ENCODE measurements around the gene TRABD.

The TRABD gene

DNA sequence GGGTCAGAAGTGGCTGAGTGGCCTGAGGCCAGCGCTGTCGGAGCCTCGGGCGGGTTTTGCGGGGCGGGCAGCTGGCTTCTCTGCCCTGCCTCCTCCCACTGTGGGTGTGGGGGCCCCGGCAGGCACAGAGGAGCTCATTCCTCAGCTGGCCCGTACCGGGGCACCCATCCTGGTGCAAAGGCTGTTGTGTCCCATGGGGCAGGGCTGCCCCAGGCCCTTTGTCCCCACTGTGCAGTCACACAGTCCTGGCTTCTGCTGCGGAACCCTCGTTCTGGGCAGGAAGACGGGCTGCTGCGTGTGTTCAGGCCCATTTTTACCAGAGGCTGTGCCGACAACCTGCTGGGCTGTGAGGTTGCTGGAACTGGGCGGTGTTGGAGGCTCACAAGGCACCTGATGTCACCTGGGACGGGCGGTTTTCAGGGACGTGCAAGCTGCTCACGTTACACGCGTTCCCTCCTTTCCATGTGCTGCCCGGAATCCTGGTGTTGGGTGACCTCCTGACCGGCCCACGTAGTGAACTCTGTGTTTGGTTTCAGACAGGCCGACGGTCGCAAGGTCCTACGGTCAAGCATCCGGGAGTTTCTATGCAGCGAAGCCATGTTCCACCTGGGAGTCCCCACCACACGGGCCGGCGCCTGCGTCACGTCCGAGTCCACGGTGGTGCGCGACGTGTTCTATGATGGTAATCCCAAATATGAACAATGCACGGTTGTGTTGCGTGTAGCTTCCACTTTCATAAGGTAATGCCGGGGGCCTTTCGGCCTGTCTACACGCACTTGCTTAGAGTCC, 20.3 kb downstream of the TRABD start:
- no peak for DNase-seq

DNA sequence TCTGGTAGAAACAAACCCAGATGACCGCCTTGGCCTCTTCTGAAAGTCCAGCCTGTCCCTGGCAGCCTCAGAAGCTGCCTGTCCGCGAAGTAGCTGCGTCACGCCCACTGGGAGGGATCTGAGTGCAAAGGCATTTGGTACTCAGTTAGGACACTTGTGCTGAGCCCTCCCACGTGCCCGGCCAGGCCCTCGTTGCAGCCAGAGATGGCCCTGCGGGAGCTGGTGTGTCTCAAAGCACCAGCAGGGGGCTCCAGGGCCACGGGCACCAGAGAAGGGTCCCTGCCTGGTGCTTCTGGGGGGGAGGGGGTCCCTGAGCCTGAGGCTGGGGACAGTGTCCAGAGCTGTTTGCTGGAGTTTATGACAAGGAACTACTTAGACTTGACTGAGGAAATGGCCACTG, 20.9 kb downstream of the TRABD start:
- DNase-seq: no peak

DNA sequence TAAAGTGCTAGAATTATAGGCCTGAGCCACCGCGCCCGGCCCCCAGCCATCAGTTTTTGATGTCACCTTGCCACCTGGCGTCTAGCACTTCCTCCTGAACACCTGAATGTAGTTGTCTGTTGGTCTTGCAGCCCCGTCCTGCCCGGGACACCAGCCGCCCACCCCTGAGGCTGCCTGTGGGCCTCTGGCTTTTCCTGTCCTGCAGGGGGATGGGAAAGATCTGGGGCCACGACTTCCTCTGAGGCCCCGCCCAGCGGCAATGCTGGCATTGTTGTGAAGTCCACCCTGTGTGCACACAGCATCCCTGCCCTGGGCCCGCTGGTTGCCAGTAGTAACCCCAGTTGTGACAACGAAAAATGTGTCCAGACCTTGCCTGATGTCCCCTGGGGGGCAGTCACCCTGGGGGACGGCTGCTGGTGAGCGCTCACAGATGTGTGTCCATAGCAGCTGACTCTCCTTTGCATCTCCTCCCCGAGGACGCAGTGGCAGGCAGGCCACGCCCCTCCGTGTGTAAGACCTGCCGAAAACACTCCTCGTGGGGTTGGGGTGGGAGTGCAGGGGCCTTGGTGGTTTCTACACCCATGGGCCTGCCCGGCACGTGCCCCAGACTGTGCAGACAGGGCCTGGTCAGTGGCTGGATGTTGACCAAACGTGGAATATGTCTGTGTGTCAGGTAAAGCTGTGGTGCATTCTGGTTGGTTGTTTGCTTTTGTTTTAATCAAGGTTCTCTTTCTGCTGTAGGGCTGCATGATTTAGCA, 21.8 kb downstream of the TRABD start:
- DNase-seq: no peak

GRCh38 chr22:50208430-50208938, 22.8 kb downstream of the TRABD start:
- no peak for DNase-seq

DNA sequence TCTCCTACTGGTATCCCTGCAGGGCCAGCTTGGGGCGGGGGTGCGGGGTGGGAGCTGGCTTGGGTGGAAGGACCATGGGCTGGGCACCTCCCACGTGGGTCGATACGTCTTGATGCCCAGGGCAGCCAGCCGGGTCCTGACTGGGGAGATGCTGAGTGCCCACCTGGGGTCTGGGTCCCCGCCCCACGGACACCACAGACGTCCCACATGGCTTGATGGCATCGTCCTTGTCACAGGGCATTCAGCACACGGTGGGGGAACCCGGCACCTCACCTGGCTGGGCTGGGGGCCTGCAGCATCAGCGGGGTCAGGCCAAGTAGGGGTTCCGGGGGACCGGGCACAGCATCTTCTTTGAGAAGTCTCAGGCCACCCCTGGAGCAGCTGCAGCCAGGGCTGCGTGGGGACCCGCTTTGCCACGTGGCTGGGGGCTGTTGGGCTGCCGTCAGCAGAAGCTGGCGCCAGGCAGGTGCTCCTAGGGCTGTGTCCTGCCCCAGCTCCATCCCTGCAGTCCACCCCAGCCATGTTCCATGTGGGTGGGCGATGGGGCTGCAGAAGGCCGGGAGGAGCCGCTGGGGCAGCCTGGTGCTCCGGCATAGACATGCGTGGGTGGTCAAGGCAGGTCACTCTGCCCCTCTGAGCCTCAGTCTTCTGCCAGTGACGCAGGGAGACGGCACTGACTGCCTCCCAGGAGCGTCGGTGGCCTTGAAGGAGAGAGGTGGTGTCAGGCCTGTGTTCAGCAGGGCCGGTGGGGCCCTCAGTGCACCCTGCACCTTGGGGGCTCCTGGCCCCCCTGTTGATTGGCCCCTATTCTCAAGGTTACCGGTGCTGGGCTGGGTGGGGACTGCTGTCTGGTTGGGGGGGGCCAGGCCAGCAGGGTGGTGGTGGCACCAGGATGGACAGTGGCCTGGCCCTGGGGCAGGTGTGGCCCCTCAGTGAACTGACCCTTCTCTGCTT, 23.5 kb downstream of the TRABD start:
- no peak for DNase-seq

GRCh38 chr22:50209893-50210292, 24.2 kb downstream of the TRABD start:
- no peak for DNase-seq

GRCh38 chr22:50210378-50211139, 24.8 kb downstream of the TRABD start:
- no peak for DNase-seq

GRCh38 chr22:50211147-50211546, 25.4 kb downstream of the TRABD start:
- no peak for DNase-seq

- DNase-seq: no peak
These were observed 27.6 kb downstream of the TRABD start for GRCh38 chr22:50213263-50213662.

- no peak for DNase-seq
These were observed 29.8 kb downstream of the TRABD start for GRCh38 chr22:50215297-50216054.

DNA sequence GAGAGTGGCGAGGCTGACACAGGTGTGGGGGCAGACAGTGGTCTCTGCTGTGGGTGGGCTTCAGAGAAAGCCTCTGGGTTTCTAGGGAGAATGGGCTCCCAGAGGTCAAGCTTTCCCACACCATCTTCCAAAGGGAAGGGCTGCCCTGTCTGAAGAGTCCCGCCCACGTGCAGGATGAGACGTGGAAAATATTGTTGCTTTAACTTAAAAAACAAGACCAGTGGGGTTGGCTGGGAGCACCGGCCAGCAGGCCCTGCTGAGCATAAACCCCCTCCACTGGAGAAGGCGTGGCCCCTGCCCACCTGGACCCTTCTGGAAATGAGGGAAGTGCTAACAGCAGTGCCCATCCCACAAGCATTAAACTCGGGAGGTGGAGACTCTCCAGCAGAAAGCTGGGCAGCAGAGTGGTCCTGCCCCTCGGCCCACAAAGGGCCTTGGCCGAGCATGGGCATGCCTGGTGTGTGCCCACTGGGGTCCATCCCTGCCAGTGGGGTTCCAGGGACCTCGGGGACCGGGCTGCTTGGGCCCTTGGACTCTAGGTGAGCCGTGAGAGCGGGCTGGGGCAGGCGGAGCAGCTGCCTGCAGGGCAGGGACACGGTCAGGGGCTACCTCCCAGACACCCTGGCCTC, 30.5 kb downstream of the TRABD start:
- no peak for DNase-seq

DNA sequence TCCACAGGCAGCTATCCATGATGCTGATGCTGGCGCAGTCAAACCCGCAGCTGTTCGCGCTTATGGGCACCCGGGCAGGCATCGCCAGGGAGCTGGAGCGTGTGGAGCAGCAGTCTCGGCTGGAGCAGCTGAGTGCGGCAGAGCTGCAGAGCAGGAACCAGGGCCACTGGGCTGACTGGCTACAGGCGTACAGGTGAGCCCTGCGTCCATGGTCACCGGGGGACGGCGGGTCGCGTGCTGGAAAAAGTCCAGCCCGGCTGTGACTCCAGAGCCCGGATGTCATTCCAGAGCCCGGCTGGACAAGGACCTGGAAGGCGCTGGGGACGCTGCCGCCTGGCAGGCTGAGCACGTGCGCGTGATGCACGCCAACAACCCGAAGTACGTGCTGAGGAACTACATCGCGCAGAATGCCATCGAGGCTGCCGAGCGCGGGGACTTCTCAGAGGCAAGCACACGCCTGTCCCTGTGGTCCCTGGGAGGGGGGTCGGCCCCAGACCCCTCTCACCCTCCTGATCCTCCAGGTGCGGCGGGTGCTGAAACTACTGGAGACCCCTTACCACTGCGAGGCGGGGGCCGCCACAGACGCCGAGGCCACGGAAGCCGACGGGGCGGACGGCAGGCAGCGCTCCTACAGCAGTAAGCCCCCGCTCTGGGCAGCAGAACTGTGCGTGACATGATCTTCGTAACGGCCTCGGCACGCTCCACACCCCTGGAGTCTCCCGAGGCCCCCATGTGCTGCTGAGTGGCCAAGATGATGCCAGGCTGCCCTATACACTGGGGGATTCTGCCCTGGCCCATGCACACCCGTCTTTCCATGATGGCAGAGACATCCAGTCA, 31.2 kb downstream of the TRABD start:
- no peak for DNase-seq

GRCh38 chr22:50217543-50218152, 31.9 kb downstream of the TRABD start:
- DNase-seq: no peak

DNA sequence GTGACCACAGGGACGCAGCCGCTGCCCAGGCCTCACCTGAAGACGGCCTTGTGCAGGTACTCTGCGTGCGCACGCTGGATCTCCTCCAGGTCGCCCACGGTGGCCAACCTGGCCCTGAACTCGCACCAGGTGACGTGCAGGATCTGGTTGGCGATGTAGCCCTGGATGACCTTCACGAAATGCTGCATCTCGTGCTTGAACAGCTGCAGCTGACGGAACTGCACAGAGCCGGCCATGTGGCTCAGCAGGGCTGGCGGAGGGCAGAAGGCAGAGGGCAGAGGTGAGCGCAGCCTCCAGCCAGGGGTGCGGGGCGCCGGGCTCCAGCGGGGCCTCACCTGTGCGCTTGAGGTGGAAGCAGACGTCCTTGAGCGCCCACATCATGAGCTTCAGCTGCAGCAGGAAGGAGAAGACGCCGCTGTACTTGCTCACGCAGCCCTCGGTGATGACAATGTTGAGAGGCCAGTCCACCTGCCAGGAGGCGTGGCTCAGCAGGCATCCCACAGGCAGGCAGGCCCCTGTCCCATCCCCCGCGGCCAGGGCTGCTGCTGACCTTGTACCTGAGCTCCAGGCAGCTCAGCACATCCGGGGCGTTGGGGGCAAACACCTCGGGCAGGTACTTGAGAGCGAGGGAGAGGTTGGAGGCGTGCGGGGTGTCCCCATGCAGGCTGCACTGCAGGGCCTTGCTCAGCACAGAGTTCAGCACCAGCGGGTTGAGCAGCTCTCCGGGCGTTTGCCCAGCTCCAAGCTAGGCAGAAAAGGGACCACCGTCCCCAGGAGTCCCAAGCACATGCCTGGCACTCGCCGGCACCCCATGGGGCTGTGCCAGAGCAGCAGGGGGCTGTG, 32.7 kb downstream of the TRABD start:
- DNase-seq: no peak

GRCh38 chr22:50218996-50219727, 33.4 kb downstream of the TRABD start:
- DNase-seq: no peak

DNA sequence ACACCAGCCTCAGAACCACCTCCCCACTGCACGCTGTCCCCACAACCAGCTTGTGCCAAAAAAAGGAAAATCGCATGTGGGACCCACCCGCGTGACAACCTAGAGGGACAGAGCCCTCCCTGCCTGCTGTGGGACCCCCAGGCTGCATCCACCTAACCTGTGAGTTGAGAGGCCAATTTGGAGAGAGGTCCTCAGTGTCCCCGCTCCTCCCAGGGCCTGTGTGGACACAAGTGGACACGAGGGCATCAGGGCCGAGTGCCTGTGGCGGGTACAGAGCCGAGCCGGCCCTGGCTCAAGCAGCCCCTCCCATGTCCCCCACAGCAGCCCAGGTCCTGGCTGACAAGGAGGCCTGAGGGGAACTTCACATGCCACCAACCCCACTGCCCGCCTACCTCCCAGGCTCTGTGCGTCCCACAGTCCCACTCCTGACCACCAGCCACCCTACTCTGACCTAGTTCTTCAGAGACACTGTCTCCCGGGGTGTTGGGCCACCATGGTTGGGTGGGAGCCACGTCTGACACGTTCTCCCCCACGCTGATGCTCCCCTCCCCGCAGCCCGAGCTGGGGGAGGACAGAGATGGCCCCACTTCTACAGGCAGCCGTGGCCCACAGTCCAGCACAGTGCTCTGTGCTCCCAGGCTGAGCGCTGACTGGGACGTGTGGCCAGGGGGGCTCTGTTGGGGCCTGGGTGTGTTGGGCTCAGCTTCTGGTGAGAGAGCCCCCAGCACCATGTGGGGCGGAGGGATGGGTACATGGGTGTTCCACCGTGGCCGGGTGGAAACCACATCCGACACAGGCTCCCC, 34.3 kb downstream of the TRABD start:
- DNase-seq: no peak

All from DMS79 (cell line).